Measurements from ENCODE around the gene ERMP1. TPM values are rescaled to one million over a fixed set of nuclear protein-coding genes. Genes with fewer than 3 reads are reported as not detected.

Gene ERMP1
- polyA plus RNA-seq, 1 donor from 2014 or later, result 7.8 TPM

GRCh38 chr9:5750569-5750968, 82.3 kb downstream of the ERMP1 start:
- no peak overlapping the region for H3K4me2 ChIP-seq (ENCODE audit: low read length)
- H2AFZ ChIP-seq (ENCODE audit: low read depth, low read length), result no peak overlapping the region
- no peak overlapping the region for H3K4me3 ChIP-seq (ENCODE audit: low read length)
- H3K9ac ChIP-seq (ENCODE audit: low read length), result no peak overlapping the region
- H3K79me2 ChIP-seq (replicated peaks; ENCODE audit: insufficient read depth, low read length), result no peaks in the 10 kb centered on the region
- no peak overlapping the region for H3K27ac ChIP-seq (ENCODE audit: low read length)
- H3F3A ChIP-seq (ENCODE audit: insufficient read depth, low read length, poor library complexity, severe bottlenecking), result no peaks in the 10 kb centered on the region
- TF ChIP-seq RAD21 (conservative IDR thresholded peaks at IDR 0.05) (no peak), POLR2AphosphoS5 (IDR thresholded peaks at IDR 0.05) (no peak), TAF1 (IDR thresholded peaks at IDR 0.05; ENCODE audit: low read depth) (no peak), EP300 (conservative IDR thresholded peaks at IDR 0.05; ENCODE audit: poor library complexity, severe bottlenecking) (no peak), SMC3 (conservative IDR thresholded peaks at IDR 0.05; ENCODE audit: poor library complexity) (no peak), MXI1 (conservative IDR thresholded peaks at IDR 0.05; ENCODE audit: poor library complexity, severe bottlenecking) (no peak), REST (IDR thresholded peaks at IDR 0.05; ENCODE audit: borderline replicate concordance) (no peak), CTCF (IDR thresholded peaks at IDR 0.05; ENCODE audit: poor library complexity, severe bottlenecking) (no peak), EZH2 (IDR thresholded peaks at IDR 0.05; ENCODE audit: borderline replicate concordance, insufficient read depth, low read length, poor library complexity, severe bottlenecking) (no peak)
- no peaks in the 10 kb centered on the region for H3K9me3 ChIP-seq (ENCODE audit: low read length)
- H3K27me3 ChIP-seq (ENCODE audit: insufficient read depth, low read depth, low read length), result no peaks in the 10 kb centered on the region
- no peaks in the 10 kb centered on the region for H3K36me3 ChIP-seq (ENCODE audit: insufficient read depth, low read length)
- H4K20me1 ChIP-seq (ENCODE audit: insufficient read depth), result no peaks in the 10 kb centered on the region
- no peaks in the 10 kb centered on the region for H3K9me2 ChIP-seq (ENCODE audit: insufficient read depth, low read length)

GRCh38 chr9:5749306-5749705, 83.6 kb downstream of the ERMP1 start:
- H4K20me1 ChIP-seq (ENCODE audit: insufficient read depth), result no peaks in the 10 kb centered on the region
- H3K27ac ChIP-seq (ENCODE audit: low read length), result no peak overlapping the region
- H3K79me2 ChIP-seq (replicated peaks; ENCODE audit: insufficient read depth, low read length), result no peaks in the 10 kb centered on the region
- no peaks in the 10 kb centered on the region for H3K27me3 ChIP-seq (ENCODE audit: insufficient read depth, low read depth, low read length)
- H3K9ac ChIP-seq (ENCODE audit: low read length), result no peak overlapping the region
- no peaks in the 10 kb centered on the region for H3F3A ChIP-seq (ENCODE audit: insufficient read depth, low read length, poor library complexity, severe bottlenecking)
- no peak overlapping the region for H3K4me3 ChIP-seq (ENCODE audit: low read length)
- H2AFZ ChIP-seq (ENCODE audit: low read depth, low read length), result no peak overlapping the region
- TF ChIP-seq SMC3 (conservative IDR thresholded peaks at IDR 0.05; ENCODE audit: poor library complexity) (no peak), EP300 (conservative IDR thresholded peaks at IDR 0.05; ENCODE audit: poor library complexity, severe bottlenecking) (no peak), POLR2AphosphoS5 (IDR thresholded peaks at IDR 0.05) (no peak), REST (IDR thresholded peaks at IDR 0.05; ENCODE audit: borderline replicate concordance) (no peak), MXI1 (conservative IDR thresholded peaks at IDR 0.05; ENCODE audit: poor library complexity, severe bottlenecking) (no peak), TAF1 (IDR thresholded peaks at IDR 0.05; ENCODE audit: low read depth) (no peak), RAD21 (conservative IDR thresholded peaks at IDR 0.05) (no peak), CTCF (IDR thresholded peaks at IDR 0.05; ENCODE audit: poor library complexity, severe bottlenecking) (no peak), EZH2 (IDR thresholded peaks at IDR 0.05; ENCODE audit: borderline replicate concordance, insufficient read depth, low read length, poor library complexity, severe bottlenecking) (no peak)
- no peaks in the 10 kb centered on the region for H3K36me3 ChIP-seq (ENCODE audit: insufficient read depth, low read length)
- H3K9me3 ChIP-seq (ENCODE audit: low read length), result no peaks in the 10 kb centered on the region
- no peaks in the 10 kb centered on the region for H3K9me2 ChIP-seq (ENCODE audit: insufficient read depth, low read length)
- H3K4me2 ChIP-seq (ENCODE audit: low read length), result no peak overlapping the region
